Measurements from ENCODE around the gene SH2D1B.

SH2D1B gene

GRCh38 chr1:162366149-162366548, 45.8 kb downstream of the SH2D1B start:
- in situ Hi-C loops (cut with MboI; ENCODE audit: low sequenced_read_pairs), result loop anchor here (25.0 kb wide), 1 partner anchor 271 kb away; the partner anchor contains the start of gene DDR2

GRCh38 chr1:162365284-162366020, 46.5 kb downstream of the SH2D1B start:
- in situ Hi-C loops (cut with MboI; ENCODE audit: low sequenced_read_pairs), result loop anchor here (25.0 kb wide), 1 partner anchor 272 kb away; the partner anchor contains the start of gene DDR2

- in situ Hi-C loops (cut with MboI; ENCODE audit: low sequenced_read_pairs), result loop anchor here (25.0 kb wide), 1 partner anchor 273 kb away; the partner anchor contains the start of gene DDR2
Measured at GRCh38 chr1:162364498-162364897, 47.4 kb downstream of the SH2D1B start.

GRCh38 chr1:162363823-162364222, 48.1 kb downstream of the SH2D1B start:
- in situ Hi-C loops (cut with MboI; ENCODE audit: low sequenced_read_pairs), result loop anchor here (25.0 kb wide), 1 partner anchor 273 kb away; the partner anchor contains the start of gene DDR2

- in situ Hi-C loops (cut with MboI; ENCODE audit: low sequenced_read_pairs), result loop anchor here (25.0 kb wide), 1 partner anchor 276 kb away; the partner anchor contains the start of gene DDR2
Measured at GRCh38 chr1:162361349-162361748, 50.6 kb downstream of the SH2D1B start.

GRCh38 chr1:162360874-162361260, 51.1 kb downstream of the SH2D1B start:
- in situ Hi-C loops (cut with MboI; ENCODE audit: low sequenced_read_pairs), result loop anchor here (25.0 kb wide), 1 partner anchor 276 kb away; the partner anchor contains the start of gene DDR2

GRCh38 chr1:162360237-162360873, 51.6 kb downstream of the SH2D1B start:
- in situ Hi-C loops (cut with MboI; ENCODE audit: low sequenced_read_pairs), result loop anchor here (25.0 kb wide), 1 partner anchor 277 kb away; the partner anchor contains the start of gene DDR2

GRCh38 chr1:162359523-162360236, 52.3 kb downstream of the SH2D1B start:
- in situ Hi-C loops (cut with MboI; ENCODE audit: low sequenced_read_pairs), result loop anchor here (25.0 kb wide), 1 partner anchor 278 kb away; the partner anchor contains the start of gene DDR2

- in situ Hi-C loops (cut with MboI; ENCODE audit: low sequenced_read_pairs), result loop anchor here (25.0 kb wide), 1 partner anchor 278 kb away; the partner anchor contains the start of gene DDR2
Measured at GRCh38 chr1:162358928-162359327, 53.0 kb downstream of the SH2D1B start.

- in situ Hi-C loops (cut with MboI; ENCODE audit: low sequenced_read_pairs), result loop anchor here (25.0 kb wide), 1 partner anchor 280 kb away; the partner anchor contains the start of gene DDR2
Measured at GRCh38 chr1:162357681-162358266, 54.2 kb downstream of the SH2D1B start.

GRCh38 chr1:162353702-162354101, 58.2 kb downstream of the SH2D1B start:
- in situ Hi-C loops (cut with MboI; ENCODE audit: low sequenced_read_pairs), result loop anchor here (25.0 kb wide), 1 partner anchor 284 kb away; the partner anchor contains the start of gene DDR2

- in situ Hi-C loops (cut with MboI; ENCODE audit: low sequenced_read_pairs), result loop anchor here (25.0 kb wide), 1 partner anchor 284 kb away; the partner anchor contains the start of gene DDR2
Measured at GRCh38 chr1:162353078-162353477, 58.9 kb downstream of the SH2D1B start.

GRCh38 chr1:162351874-162352273, 60.1 kb downstream of the SH2D1B start:
- in situ Hi-C loops (cut with MboI; ENCODE audit: low sequenced_read_pairs), result loop anchor here (25.0 kb wide), 1 partner anchor 285 kb away; the partner anchor contains the start of gene DDR2

GRCh38 chr1:162351246-162351842, 60.6 kb downstream of the SH2D1B start:
- in situ Hi-C loops (cut with MboI; ENCODE audit: low sequenced_read_pairs), result loop anchor here (25.0 kb wide), 1 partner anchor 286 kb away; the partner anchor contains the start of gene DDR2

GRCh38 chr1:162349635-162350330, 62.2 kb downstream of the SH2D1B start:
- in situ Hi-C loops (cut with MboI; ENCODE audit: low sequenced_read_pairs), result loop anchor here (25.0 kb wide), 1 partner anchor 288 kb away; the partner anchor contains the start of gene DDR2

GRCh38 chr1:162347281-162347680, 64.7 kb downstream of the SH2D1B start:
- in situ Hi-C loops (cut with MboI; ENCODE audit: low sequenced_read_pairs), result no loop called here
